ENCODE measurements around the gene ARHGAP26.

DNA sequence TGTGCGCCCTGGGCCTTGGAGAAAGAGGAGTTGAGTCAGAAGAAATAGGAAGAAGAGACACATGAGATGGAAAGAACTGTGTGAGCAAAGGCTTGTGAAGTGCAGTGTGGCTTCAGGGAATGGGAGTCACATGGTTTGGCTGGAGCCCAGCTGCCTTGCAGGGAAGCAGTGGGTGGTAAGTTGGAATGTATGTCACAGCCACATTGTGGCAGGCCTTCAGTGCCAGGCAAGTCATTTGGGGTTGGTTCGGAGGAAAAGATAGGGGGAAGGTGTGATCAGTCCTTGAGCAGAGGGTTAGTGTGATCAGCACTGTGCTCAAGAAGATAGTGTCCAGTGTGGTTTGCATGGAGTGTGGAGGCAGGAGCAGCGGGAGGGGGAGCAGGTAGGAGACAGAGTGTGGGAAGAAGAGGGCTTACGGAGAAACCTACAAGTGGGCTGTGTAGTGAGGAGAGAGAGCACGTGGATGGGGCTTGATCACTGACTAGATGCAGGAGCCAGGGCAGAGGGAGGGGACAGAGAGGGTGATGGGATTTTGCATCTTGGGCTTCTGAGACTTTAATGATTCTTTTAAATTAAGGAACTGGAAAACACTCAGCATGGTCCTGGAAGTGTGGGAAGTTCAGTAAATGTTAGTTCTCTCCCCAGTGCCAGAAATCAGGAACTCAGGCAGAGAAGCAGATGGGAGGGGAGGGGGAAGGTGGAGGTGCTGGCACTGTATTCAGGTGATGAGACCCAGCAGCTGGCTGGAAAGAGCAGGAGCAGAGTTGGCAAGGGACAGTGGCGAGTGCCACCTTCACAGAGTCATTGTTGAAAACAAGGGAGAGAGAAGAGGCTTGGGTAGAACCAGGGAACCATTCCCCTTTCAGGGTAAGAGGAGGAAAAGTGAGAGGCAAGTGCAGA, 46.6 kb downstream of the ARHGAP26 start:
- TF ChIP-seq, protein P1, sequence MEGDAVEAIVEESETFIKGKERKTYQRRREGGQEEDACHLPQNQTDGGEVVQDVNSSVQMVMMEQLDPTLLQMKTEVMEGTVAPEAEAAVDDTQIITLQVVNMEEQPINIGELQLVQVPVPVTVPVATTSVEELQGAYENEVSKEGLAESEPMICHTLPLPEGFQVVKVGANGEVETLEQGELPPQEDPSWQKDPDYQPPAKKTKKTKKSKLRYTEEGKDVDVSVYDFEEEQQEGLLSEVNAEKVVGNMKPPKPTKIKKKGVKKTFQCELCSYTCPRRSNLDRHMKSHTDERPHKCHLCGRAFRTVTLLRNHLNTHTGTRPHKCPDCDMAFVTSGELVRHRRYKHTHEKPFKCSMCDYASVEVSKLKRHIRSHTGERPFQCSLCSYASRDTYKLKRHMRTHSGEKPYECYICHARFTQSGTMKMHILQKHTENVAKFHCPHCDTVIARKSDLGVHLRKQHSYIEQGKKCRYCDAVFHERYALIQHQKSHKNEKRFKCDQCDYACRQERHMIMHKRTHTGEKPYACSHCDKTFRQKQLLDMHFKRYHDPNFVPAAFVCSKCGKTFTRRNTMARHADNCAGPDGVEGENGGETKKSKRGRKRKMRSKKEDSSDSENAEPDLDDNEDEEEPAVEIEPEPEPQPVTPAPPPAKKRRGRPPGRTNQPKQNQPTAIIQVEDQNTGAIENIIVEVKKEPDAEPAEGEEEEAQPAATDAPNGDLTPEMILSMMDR (IDR thresholded peaks at IDR 0.05) = no peak
- no peak for TF ChIP-seq POLR2A (IDR thresholded peaks at IDR 0.05)
